ENCODE measurements around the gene SLC26A8. TPM values are rescaled to one million over a fixed set of nuclear protein-coding genes. Genes with fewer than 3 reads are reported as not detected.
A peak's percentile ranks its signal among the peaks of the same experiment; 100 is the strongest.

The SLC26A8 gene
- total and polyA plus RNA-seq, 2 of the 13 experiments (the other 11 are each of a cell fraction or from before 2014, with no cell fraction given) = 0.46 TPM; not detected in 1

GRCh38 chr6:35919827-35920751 lies 104.4 kb downstream of the SLC26A8 start (continued):
- peak; percentile 71; the same call in 1 of the 2 replicates for TF ChIP-seq BORCS8-MEF2B (CRISPR knock-in tag; IDR thresholded peaks at IDR 0.05)
- peak; percentile 41; the same call in 1 of the 2 replicates for TF ChIP-seq ERF (CRISPR knock-in tag; IDR thresholded peaks at IDR 0.05)
- peak; percentile 44 to 54; a peak in 2 of 4 replicates for TF ChIP-seq HMGXB4 (CRISPR knock-in tag; IDR thresholded peaks at IDR 0.05; ENCODE audit: borderline replicate concordance in 1 of 2, low read depth in 1 of 2)
- TF ChIP-seq THAP9 (CRISPR knock-in tag; IDR thresholded peaks at IDR 0.05; ENCODE audit: borderline replicate concordance) = no peak
- TF ChIP-seq XRCC5 (optimal IDR thresholded peaks at IDR 0.05; ENCODE audit: low read length) = peak; percentile 28
- TF ChIP-seq MEF2D (CRISPR knock-in tag; IDR thresholded peaks at IDR 0.05) = no peak
- peak; percentile 70; the same call in 1 of the 2 replicates for TF ChIP-seq ZNF552 (CRISPR knock-in tag; IDR thresholded peaks at IDR 0.05; ENCODE audit: borderline replicate concordance)
- TF ChIP-seq PLRG1 (conservative IDR thresholded peaks at IDR 0.05) = no peak
- peak; percentile 56; the same call in 1 of the 2 replicates for TF ChIP-seq NFKBIZ (CRISPR knock-in tag; IDR thresholded peaks at IDR 0.05)
- TF ChIP-seq ZNF788 (CRISPR knock-in tag; IDR thresholded peaks at IDR 0.05; ENCODE audit: borderline replicate concordance) = no peak
- TF ChIP-seq CCDC6 (CRISPR knock-in tag; IDR thresholded peaks at IDR 0.05) = peak; percentile 66
- peak; percentile 84 for TF ChIP-seq ZFX (CRISPR knock-in tag; IDR thresholded peaks at IDR 0.05; ENCODE audit: low read depth)
- peak; percentile 71; the same call in 1 of the 2 replicates for TF ChIP-seq KLF6 (CRISPR knock-in tag; IDR thresholded peaks at IDR 0.05)
- TF ChIP-seq IRF2 (CRISPR knock-in tag; IDR thresholded peaks at IDR 0.05) = no peak
- TF ChIP-seq ZNF629 (CRISPR knock-in tag; conservative IDR thresholded peaks at IDR 0.05) = peak; percentile 15; the same call in 1 of the 2 replicates
- TF ChIP-seq HNRNPK (IDR thresholded peaks at IDR 0.05; ENCODE audit: low read depth, low read length, poor library complexity, severe bottlenecking) = no peak
- 0 out of 2 replicates have a peak, but pooled peaks have one; percentile 39 for TF ChIP-seq TARDBP (CRISPR knock-in tag; IDR thresholded peaks at IDR 0.05)
- peak; percentile 86; the same call in 1 of the 2 replicates for TF ChIP-seq KAT7 (CRISPR knock-in tag; IDR thresholded peaks at IDR 0.05; ENCODE audit: borderline replicate concordance)
- 0 out of 2 replicates have a peak, but pooled peaks have one; percentile 13 for TF ChIP-seq SATB2 (CRISPR knock-in tag; IDR thresholded peaks at IDR 0.05)
- peak; percentile 35; the same call in 1 of the 2 replicates for TF ChIP-seq PHF21A (CRISPR knock-in tag; IDR thresholded peaks at IDR 0.05)
- TF ChIP-seq FOXO4 (CRISPR knock-in tag; conservative IDR thresholded peaks at IDR 0.05) = no peak
- peak; percentile 24; the same call in 1 of the 2 replicates for TF ChIP-seq ZFP90 (CRISPR knock-in tag; IDR thresholded peaks at IDR 0.05; ENCODE audit: borderline replicate concordance)
- 0 out of 2 replicates have a peak, but pooled peaks have one; percentile 63 for TF ChIP-seq ZFP36L1 (CRISPR knock-in tag; IDR thresholded peaks at IDR 0.05)
